Astrocyte of the cerebellum (primary cell): ENCODE measurements around the gene SNX7.

ENCODE experiments used
- DNase-seq: peaks from one replicate; pipeline ENCODE4 v3.0.0-alpha.2; 2011; ENCODE audit warnings: low read depth
- H3K4me3 ChIP-seq: 2 replicates; pipeline ENCODE4 v1.5.1; 2011; ENCODE audit warnings: mild to moderate bottlenecking, low read depth, low read length, moderate library complexity
- in situ Hi-C: cut with HindIII; loops from 2 replicates; pipeline ENCODE4 v1.10.0; 2017; ENCODE audit warnings: low sequenced_read_pairs
- TF ChIP-seq, protein P1 (sequence below): IDR thresholded peaks from 2 replicates; pipeline ENCODE4 v1.5.1; 2012; ENCODE audit warnings: low read length, low read depth, moderate library complexity, mild to moderate bottlenecking; ENCODE audit errors: missing control alignments

The SNX7 gene

DNA sequence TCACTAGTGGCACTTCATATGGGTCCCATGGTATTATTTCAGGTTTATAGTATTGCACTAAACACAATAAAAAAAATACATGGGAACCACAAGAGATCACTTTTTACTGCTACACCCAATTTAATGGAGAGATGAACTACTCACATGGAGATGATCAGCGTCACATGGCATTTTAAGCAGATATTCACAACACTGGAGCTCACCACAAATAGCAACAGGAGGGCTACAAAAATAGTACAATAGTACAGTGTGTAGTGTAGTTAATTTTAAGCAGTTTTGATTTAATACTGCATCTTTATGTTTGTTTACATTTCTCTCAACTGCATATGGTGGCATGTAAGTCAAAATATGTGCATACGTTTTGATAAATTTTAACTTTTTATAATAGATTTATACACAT is 31.0 kb downstream of the SNX7 start:
- TF ChIP-seq, protein P1, sequence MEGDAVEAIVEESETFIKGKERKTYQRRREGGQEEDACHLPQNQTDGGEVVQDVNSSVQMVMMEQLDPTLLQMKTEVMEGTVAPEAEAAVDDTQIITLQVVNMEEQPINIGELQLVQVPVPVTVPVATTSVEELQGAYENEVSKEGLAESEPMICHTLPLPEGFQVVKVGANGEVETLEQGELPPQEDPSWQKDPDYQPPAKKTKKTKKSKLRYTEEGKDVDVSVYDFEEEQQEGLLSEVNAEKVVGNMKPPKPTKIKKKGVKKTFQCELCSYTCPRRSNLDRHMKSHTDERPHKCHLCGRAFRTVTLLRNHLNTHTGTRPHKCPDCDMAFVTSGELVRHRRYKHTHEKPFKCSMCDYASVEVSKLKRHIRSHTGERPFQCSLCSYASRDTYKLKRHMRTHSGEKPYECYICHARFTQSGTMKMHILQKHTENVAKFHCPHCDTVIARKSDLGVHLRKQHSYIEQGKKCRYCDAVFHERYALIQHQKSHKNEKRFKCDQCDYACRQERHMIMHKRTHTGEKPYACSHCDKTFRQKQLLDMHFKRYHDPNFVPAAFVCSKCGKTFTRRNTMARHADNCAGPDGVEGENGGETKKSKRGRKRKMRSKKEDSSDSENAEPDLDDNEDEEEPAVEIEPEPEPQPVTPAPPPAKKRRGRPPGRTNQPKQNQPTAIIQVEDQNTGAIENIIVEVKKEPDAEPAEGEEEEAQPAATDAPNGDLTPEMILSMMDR, result no peak
- in situ Hi-C loops, result no loop called here
- H3K4me3 ChIP-seq, result no peak overlapping the region
- DNase-seq, result no peak

DNA sequence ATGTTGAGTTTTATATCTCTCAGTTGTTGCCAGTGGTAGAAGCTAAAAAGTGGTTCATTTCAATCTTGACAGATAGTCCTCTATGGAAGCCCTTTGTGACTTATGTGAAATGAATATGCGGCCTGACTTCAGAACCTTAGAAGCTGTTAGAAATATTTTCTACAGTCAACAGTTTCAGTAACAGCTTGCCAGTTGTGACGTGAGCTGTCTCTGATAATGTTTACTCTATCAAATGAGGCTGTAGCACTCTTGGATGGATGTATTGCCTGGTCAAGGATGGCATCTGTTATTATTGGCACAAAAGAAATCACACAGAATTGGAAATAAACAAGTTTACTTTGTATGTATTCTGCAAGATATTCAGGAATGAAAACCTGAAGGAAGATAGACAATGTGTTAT is 31.9 kb downstream of the SNX7 start:
- in situ Hi-C loops, result no loop called here
- TF ChIP-seq, protein P1, result no peak
- H3K4me3 ChIP-seq, result no peak overlapping the region
- DNase-seq, result no peak

DNA sequence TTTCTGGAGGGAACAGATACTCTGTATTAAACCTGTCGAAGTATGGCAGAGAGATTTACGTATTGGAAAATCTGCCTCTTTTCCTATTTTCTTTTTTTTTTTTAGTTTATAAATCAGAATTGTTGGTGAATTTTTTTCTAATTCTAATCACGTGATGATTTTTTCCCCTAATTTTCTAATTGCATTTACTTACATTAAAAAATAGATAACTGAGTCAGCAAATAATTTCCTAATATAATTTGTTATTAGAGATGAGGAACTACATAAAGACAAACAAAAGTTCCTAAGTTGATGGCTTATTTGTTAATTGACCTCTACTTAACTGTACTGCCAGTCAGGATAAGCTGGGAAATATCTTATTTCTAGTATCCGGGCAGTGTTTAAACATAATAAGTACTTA is 34.6 kb downstream of the SNX7 start:
- in situ Hi-C loops, result no loop called here
- TF ChIP-seq, protein P1, result no peak
- no peak overlapping the region for H3K4me3 ChIP-seq
- no peak for DNase-seq

DNA sequence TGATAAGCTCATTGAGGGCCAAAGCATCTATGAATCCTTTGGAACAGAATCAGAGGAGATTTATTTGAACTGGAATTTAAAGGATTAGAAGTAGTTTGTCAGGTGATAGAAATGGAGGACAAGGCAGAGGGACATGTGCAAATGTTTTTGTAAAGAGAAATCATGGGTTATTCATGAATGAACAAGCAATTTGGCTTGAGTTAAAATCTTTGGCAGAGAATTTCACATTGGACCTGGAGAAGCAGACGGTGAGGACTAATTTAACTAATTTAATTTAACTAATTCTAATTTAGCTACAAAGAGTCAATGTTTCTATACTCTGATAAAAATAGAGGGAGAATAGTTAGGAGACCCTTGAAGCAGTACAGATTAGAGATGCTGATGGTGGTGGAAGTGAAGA is 36.3 kb downstream of the SNX7 start:
- H3K4me3 ChIP-seq, result no peak overlapping the region
- DNase-seq, result no peak
- TF ChIP-seq, protein P1, result no peak
- in situ Hi-C loops, result no loop called here

DNA sequence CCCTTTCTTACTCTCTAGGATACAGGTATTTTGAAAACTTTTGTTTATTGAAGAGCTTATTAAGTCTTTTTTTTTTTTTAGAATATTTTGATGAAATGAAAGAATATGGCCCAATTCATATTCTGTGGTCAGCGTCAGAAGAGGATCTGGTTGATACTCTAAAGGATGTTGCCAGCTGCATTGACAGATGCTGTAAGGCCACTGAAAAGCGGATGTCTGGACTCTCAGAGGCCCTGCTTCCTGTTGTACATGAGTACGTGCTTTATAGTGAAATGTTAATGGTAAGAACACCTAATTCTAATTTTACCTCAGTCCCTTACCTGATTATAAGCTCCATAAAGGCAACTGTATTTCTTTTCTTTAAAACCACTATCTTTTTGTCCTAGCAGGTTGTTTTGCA is 37.1 kb downstream of the SNX7 start:
- no peak overlapping the region for H3K4me3 ChIP-seq
- TF ChIP-seq, protein P1, result no peak
- in situ Hi-C loops, result no loop called here
- DNase-seq, result no peak

DNA sequence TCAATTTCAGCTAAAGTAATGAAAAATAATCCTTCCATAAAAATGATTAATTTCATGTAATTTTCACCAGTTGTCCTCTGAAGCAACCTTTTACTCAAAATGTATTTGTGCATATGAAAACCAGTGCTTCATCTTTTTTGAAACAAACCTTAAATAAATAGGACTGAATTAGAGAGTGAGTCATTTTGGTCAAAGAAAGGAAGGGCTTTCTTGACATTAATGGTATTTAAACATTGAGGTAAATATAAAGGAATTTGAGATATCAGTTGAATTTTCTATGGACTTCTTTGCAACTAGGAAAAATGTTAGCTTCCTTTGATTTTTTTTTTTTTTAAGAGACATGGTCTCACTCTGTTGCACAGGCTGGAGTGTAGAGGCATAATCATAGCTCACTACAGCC is 38.7 kb downstream of the SNX7 start:
- DNase-seq, result no peak
- in situ Hi-C loops, result no loop called here
- H3K4me3 ChIP-seq, result no peak overlapping the region
- TF ChIP-seq, protein P1, result no peak

DNA sequence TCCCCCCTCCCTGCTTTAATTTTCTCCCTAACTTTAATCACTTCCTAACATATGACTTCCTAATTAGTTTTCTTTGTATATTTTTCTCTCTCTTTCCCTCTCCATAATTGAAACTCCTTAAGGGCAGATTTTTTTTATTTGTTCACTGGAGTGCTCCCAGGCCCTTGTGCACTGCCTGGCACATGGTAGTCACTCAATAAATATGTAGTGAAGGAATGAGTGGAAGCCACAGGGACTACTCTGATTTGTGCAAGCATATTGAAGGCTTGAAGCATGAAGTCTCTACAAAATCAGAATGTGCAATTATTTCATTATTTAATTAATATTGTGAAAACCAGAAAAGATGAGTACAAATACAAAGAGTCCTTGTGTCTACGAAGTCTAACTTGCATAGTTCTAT is 41.5 kb downstream of the SNX7 start:
- DNase-seq, result no peak
- no peak overlapping the region for H3K4me3 ChIP-seq
- in situ Hi-C loops, result no loop called here
- TF ChIP-seq, protein P1, result no peak
